G401.6 (cell line): ENCODE data around the gene MYO1H.
"Not testable (repeated sequence)": the region's sequence is repeated elsewhere in the genome, so short reads cannot be mapped to it uniquely, and the experiment has no call there.

Source experiments
- FAIRE-seq: peaks from 2 replicates; lab custom pipeline; 2012; peaks lifted over from hg19 to GRCh38; lab: Jason Lieb, UNC

Gene MYO1H

DNA sequence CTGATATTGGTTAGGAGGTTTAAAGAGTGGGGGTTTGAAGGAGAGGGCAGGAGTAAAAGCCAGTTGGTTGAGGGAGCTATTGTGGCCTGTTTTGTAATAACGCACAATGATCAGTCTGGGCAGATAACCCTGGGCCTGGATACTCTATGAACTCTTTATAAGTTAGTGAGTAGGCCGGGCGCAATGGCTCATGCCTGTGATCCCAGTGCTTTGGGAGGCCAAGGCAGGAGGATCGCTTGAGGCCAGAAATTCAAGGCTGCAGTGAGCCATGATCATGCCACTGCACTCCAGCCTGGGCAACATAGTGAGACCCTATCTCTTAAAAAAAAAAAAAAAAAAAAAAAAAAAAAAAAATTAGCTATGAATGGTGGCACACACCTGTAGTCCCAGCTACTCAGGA lies 58.4 kb downstream of the MYO1H start:
- not testable (repeated sequence) for FAIRE-seq

- no peak for FAIRE-seq
These were observed 71.3 kb downstream of the MYO1H start for GRCh38 chr12:109418848-109419480.

GRCh38 chr12:109421355-109422087 lies 73.8 kb downstream of the MYO1H start:
- no peak for FAIRE-seq

DNA sequence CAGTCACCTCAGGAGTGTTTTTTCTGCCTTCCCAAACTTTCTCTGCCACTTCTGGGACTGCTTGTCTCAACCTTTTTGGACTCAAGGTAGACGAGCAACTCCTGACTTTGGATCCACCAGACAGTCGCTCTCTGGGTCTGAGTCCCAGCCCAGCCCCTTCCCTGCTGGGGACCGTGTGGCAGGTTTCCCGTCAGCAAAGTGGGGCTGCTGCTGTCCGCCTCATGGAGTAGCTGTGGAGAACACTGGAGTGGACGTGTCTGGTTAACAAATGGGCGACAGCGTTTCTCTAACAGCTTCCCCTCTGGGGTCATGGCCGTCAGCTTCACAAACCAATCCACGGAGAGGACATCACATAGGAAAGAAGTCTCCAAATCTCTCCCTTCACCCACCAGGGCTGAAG lies 74.6 kb downstream of the MYO1H start:
- FAIRE-seq = no peak

DNA sequence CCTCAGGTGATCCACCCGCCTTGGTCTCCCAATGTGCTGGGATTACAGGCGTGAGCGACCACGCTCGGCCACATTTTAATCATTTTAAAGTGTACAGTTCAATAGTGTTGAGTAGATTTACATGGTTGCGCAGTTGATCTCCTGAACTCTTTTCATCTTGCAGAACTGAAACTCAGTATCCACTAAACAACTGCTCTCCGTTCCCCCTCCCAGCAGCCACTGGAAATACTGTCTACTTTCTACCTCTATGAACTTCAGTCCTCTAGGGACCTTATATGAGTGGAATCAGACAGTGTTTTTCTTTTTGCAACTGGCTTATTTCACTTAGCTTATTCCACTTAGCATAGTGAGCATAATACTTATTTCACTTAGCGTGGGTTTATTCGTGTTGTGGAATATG lies 75.7 kb downstream of the MYO1H start:
- FAIRE-seq = no peak

GRCh38 chr12:109428037-109428629 lies 80.4 kb downstream of the MYO1H start:
- peak; percentile 83 for FAIRE-seq

- not testable (repeated sequence) for FAIRE-seq
These were observed 81.1 kb downstream of the MYO1H start for GRCh38 chr12:109428804-109429203.

GRCh38 chr12:109430244-109430643 lies 82.5 kb downstream of the MYO1H start:
- FAIRE-seq = no peak

DNA sequence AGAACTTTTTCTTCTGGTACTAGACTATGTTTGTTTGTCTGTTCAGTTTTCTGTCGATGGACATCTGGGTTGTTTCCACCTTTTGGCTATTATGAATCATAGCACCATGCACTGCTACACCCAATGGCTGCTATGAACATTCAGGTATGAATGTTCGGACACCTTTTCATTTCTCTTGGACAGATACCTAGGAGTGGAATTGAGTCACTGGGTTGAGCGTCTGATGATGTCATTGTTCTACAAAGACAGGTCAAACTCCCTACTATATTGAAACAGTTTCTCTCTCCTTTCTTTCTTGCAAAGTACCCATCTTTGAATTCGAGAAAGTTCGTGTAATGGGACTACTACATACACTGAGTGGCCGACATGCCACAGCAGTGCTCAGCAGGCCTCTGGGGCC lies 84.7 kb downstream of the MYO1H start:
- FAIRE-seq = no peak

- FAIRE-seq = no peak
These were observed 85.2 kb downstream of the MYO1H start for GRCh38 chr12:109432842-109433304.

GRCh38 chr12:109433618-109434017 lies 85.9 kb downstream of the MYO1H start:
- no peak for FAIRE-seq

DNA sequence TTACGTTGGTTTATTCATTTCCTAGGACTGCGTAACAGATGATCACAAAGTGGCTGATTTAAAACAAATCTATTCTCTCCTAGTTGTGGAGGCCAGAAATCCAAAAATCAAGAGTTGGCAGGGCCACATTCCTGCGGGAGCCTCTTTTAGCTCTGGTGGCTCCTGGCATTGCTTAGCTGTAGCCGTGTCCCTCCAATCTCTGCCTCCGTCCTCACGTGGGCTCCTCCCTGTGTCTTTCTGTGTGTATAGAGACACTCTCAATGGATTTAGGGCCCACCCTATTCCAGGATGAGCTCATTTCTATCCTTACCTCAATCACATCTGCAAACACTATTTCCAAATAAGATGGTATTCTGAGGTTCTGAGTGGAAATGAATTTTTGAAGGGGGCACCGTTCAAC lies 86.9 kb downstream of the MYO1H start:
- no peak for FAIRE-seq

- no peak for FAIRE-seq
These were observed 87.9 kb downstream of the MYO1H start for GRCh38 chr12:109435428-109436187.

DNA sequence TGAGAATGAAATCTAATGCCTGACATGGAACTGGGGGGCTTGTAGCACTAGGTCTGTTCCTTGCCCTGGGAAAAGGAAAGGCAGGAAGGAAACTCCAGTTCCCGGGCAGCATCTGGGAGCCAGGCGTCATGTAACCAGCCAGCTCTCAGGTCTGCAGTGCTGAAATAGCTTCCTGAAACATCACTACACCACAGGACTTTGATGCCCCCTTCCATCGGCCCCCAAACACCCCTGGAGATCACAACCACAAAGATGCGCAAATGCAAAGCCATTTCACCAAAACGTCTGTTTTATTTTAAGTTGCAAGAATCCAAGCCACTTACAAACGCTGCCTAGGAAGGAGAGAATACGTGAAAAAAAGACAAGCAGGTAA lies 88.5 kb downstream of the MYO1H start:
- no peak for FAIRE-seq

GRCh38 chr12:109439181-109439580 lies 91.5 kb downstream of the MYO1H start:
- FAIRE-seq = no peak

GRCh38 chr12:109439951-109440350 lies 92.3 kb downstream of the MYO1H start:
- not testable (repeated sequence) for FAIRE-seq

DNA sequence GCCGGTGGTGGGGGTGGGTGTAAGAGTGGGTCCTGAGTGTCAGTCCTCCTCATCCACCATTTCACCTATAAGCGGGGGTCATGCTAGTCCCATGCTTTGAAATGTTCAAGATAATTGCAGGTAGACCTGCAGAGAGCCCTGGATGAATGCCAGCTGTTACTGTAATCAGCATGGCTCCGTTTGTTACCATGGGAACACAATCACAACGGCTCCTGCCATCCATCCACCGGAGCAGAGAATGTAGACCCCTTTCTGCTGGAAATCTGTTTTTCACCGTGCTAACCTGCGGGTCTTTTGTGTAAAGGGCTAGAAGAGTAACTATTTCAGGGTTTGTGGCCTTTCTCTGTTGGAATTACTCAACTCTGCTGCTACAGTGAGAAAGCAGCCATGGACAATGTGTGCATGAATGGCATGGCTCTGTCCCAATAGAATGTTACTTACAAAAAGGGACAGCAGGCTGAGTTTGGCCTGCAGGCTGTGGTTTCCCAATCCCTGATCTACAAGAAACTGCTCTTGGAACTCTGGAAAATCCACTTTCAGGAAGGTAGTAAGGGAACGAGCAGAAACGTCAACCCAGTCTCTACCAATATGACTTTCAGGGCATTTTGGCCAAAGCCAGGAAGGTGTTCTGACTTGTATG lies 93.3 kb downstream of the MYO1H start:
- no peak for FAIRE-seq

- FAIRE-seq = no peak
These were observed 96.1 kb downstream of the MYO1H start for GRCh38 chr12:109443794-109444193.

DNA sequence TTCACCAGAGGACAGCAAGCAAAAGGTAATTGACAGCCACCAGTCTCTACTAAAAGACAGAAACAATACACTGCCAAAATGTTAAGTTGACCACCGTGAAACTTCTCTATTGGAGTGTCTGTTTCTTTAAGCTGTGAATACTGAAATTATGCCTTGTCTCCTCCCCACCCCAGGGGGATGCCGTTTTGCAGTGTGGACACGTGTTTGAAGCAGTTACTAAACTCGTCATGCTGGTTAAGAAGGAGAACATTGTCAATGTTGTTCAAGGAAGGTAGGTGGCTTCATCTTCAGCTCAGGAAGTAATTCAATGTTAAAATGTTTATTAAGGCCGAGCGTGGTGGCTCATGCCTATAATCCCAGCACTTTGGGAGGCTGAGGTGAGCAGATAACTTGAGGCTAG lies 96.6 kb downstream of the MYO1H start:
- no peak for FAIRE-seq

DNA sequence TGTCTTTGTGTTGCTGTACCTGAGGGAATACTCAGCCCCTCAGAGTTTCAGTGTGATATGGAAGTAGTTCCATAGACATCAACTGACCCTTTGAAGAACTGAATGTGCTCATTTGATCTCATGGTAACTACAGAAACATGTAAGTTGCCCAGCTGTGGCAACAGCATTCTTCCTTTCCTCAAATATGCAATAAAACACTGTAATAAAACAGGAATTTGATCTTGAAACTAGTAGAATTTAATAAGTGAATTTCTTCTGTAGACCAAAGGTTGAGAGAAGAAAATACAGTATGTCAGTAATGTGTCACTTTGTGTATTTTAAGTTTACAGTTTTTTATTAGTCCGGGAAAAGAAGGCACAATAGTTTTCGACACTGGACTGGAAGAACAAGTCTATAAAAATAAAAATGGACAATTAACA lies 97.5 kb downstream of the MYO1H start:
- no peak for FAIRE-seq

DNA sequence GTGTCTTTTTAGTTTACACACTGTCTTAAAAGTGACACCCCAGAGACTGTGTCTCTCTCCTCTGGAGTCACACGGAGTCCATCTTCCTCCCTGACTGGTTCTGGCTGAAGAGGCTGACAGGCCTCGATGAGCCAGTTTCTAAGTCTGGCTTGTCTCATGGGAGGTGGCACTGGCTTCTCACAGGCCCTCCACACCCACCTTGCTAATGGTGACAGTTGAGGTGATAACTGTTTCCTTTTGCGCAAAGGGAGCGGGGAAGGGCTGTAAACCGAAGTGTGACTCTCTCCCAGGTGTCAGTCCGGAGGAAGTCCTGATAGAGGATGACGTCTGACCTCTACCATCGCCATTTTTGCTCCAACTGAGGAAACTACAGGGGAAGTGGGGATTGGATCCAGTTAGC lies 99.2 kb downstream of the MYO1H start:
- no peak for FAIRE-seq

- FAIRE-seq = no peak
These were observed 99.8 kb downstream of the MYO1H start for GRCh38 chr12:109447482-109447881.
